ENCODE data around the gene XRN1.
"Not testable (repeated sequence)": the region's sequence is repeated elsewhere in the genome, so short reads cannot be mapped to it uniquely, and the experiment has no call there.

The XRN1 gene, protein sequence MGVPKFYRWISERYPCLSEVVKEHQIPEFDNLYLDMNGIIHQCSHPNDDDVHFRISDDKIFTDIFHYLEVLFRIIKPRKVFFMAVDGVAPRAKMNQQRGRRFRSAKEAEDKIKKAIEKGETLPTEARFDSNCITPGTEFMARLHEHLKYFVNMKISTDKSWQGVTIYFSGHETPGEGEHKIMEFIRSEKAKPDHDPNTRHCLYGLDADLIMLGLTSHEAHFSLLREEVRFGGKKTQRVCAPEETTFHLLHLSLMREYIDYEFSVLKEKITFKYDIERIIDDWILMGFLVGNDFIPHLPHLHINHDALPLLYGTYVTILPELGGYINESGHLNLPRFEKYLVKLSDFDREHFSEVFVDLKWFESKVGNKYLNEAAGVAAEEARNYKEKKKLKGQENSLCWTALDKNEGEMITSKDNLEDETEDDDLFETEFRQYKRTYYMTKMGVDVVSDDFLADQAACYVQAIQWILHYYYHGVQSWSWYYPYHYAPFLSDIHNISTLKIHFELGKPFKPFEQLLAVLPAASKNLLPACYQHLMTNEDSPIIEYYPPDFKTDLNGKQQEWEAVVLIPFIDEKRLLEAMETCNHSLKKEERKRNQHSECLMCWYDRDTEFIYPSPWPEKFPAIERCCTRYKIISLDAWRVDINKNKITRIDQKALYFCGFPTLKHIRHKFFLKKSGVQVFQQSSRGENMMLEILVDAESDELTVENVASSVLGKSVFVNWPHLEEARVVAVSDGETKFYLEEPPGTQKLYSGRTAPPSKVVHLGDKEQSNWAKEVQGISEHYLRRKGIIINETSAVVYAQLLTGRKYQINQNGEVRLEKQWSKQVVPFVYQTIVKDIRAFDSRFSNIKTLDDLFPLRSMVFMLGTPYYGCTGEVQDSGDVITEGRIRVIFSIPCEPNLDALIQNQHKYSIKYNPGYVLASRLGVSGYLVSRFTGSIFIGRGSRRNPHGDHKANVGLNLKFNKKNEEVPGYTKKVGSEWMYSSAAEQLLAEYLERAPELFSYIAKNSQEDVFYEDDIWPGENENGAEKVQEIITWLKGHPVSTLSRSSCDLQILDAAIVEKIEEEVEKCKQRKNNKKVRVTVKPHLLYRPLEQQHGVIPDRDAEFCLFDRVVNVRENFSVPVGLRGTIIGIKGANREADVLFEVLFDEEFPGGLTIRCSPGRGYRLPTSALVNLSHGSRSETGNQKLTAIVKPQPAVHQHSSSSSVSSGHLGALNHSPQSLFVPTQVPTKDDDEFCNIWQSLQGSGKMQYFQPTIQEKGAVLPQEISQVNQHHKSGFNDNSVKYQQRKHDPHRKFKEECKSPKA (N-terminal part only)

DNA sequence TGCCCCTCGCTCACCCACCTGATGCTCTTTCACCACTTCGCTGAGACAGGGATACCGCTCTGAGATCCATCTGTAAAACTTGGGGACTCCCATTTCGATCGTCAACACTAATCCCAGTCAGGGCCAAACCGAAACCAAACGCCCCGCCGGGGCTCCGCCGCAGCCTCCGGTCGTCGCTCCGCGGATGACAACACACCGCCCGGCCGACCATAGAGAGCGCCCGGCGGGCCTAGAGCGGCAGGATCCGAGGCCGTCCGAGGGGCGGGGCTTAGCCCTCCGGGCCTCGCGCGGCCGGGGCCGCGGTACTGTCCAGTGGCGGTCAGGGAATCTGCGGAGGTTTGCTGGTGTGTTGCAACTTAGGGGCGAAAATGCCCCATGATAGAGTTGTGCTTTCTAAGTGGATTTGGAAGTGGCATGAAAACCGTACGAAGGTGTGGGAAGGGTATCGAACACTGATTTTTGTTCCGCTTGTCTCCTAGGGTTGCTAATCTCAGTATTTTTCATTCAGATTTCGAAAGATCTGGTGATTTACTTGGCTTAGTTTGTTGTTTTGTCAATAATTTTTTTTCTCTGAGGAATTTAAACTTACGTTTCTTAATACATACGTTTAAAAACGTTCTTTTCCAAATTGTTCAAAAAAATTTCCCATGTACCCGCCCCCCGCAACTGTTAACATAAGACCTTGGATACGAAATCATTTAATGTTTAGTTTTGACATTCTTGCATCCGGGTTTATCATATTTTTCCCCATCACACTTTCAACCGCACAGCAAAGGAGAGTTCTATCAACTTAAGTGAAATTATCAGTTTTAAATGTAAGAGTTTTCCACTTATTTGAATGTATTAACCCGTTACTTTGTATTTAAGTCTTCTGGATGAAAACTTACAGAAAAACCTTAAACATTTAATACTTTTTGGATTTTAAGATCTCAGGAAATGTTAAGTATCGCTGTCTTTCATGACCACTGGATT is at the start of gene XRN1:
TSS of gene XRN1 (minus strand) at position 186 of the 972 bp plus-strand sequence. CDS start at position 93, 93 bp downstream.
- peak; percentile 69 for DNase-seq (ENCODE audit: low read depth)

DNA sequence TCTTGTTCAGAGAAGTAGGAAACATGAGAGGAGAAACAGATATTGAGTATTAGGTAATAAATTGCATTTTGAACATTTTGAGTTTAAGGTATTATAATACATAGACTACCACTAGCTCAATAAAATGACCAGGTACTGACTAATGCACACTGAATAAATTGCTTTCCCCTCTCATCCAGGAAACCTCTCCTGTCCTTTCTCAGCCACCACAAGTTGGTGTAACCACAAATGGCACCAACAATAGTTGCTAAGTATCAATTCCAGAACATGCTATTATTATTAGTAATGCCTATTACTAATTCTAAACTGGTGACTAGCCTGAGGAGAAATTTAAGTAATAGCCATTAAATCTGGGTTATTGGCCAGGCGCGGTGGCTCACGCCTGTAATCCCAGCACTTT is 47.3 kb upstream of the XRN1 start:
- no peak for DNase-seq (ENCODE audit: low read depth)

DNA sequence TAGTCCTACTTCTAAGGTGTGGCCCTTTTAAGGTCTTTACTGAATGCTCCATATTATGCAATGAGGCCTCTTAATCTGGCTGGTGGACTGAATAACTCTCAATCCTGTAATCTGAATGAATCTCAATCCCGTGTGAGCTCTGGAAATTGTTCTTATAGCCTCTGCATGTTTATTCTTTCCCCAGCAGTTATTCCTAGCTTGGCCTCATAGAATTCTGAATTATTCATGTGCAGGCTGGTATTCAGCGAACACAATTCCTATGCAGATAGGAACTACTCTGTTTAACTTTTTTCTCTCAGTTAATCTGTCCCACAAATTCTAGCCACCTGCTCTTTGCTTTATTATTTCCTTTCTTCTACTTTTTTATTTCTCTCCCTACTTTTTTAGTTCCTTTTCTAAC is 44.3 kb upstream of the XRN1 start:
- DNase-seq (ENCODE audit: low read depth): no peak

DNA sequence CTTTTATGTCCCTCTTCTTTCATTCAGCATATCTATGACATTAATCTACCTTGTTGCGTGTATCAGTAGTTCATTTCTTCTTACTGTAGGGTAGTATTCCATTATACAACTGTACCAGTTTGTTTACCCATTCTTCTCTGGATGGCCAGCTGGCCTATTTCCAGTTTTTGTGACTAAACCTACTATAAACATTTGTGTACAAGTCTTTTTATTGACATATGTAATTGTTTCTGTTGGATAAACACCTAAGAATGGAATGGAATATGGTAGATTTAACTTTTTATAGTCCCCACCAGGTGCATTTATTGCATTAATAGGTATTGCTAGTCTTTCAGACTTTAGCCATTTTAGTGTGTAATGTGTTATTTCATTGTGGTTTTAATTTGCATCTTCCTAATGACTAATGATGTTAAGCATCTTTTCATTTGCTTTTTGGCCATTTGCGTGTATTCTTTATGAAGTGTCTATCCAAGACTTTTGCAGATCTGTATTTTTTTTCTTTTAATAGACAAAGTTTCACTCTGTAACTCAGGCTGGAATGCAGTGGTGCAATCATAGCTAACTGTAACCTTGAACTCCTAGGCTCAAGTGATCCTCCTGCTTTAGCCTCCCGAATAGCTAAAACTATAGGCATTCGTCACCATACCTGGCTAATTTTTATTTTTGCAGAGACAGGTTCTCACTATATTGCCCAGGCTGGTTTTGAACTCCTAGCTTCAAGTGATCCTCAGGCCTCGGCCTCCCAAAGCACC is 41.9 kb upstream of the XRN1 start:
- DNase-seq (ENCODE audit: low read depth): no peak

DNA sequence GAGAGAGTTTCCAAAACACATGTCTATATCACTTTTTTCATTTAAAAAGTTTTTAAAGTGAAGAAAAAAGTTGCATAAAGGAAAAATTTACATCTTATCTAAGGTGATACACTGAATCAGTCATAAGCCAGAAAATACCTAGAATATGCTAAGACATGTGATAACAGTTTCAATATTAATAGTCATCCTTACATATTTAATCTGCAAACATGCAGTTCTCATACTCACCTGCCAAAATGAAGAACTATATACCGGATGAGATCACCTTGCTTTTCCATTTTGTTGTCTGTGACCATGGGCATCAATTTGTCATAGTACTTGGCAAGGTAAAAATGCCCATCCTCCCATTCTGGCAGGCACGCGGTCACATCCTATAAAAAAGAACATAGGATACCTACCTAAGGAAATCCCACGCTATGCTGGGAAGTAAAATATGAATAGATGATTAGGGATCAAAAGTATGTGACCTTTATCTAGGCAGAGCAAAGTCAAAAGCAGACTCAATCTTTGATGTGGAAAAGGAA is 37.1 kb upstream of the XRN1 start:
- no peak for DNase-seq (ENCODE audit: low read depth)

DNA sequence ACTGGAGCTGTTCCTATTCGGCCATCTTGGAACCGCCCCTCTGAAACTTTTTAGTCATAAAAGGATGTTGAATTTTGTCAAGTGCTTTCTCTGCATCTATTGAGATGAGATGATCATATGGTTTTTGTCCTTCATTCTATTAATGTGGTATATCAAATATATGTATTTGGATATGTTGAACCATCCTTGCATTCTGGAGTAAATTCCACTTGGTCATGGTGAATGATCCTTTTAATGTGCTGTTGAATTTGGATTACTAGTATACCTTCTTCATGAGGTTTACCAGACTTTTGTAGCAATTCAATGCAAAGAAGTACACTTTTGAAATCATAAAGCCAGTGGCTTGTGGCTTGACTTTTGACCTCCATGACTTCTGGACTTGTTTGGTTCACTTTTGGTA is 33.4 kb upstream of the XRN1 start:
- no peak for DNase-seq (ENCODE audit: low read depth)

DNA sequence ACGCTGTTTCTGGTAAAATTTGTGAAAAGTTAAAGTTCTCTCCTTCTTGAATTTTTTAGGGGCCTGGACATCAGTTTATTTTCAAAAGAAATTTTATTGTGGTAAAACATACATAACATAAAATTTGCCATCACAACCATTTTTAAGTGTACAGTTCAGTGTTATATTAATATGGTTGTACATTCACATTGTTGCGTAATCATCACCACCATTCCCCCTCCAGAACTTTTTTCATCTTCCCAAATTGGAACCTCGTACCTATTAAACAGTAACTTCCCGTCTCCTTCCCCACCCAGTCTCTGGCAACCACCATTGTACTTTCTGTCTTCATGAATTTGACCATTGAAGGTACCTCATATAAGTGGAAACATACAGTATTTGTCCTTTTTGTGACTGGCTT is 23.0 kb upstream of the XRN1 start:
- no peak for DNase-seq (ENCODE audit: low read depth)

DNA sequence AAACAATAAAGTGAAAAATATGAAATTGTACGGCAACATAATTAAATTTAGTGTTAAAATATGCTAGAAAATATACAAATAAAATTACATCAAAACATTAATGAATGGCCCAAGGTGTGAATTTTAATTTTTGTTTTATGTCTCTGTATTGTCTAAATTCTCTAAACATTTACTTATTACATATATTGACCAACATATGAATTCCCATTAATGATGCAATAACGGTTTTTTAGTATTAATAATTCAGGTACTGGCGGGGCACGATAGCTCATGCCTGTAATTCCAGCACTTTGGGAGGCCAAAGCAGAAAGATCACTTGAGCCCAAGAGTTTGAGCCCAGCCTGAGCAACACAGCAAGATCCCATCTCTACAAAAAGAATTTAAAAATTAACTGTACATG is 20.6 kb upstream of the XRN1 start:
- DNase-seq (ENCODE audit: low read depth): no peak

DNA sequence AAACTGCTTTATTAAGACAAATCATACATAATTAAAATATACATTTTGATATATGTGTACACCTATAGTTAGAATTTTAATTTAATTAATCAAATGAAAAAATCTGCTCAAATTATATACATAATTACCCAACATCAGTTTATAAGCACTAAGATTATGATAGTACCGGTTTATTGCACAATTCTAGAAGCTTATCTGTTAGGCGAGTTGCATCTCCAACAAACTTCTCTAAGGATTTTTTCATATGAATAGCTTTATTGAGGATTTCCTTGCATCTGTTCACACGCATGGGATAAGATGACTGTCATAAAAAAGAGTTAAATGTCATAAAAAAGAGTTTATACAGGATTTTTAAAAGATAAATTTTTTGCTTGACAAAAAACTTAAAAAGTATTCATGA is 19.9 kb upstream of the XRN1 start:
- no peak for DNase-seq (ENCODE audit: low read depth)

DNA sequence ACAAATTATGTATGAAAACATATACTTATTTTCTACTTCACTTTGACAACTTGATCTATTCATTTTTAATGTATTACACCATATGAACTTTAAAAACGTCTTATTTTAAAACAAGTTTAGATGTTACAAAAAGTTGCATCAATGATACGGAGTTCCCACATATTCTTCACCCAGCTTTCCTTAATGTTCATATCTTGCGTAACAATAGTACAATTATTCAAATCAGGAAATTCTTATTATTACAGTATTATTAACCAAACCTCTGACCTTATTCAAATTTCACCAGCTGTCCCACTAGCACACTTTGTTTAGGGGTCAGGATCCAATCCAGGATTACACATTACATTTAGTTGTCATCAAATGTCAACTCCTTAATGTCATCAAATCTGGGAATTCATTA is 12.9 kb upstream of the XRN1 start:
- no peak for DNase-seq (ENCODE audit: low read depth)

DNA sequence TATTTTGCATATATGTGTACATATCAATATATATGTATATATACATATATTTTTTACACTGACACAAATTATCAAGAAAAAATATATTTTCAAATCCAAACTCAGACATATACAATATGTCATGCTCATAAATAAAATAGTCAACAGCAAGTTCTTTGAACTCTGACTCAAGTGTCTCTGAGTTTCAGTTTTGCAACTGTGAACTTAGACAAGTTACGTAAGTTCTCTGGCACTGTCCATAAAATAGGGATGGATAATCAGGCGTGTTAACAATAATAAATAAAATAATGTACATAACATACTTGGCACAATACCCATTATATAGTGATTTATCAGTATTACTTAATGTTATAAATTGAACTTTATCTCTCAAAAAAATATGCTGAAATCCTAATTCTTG is 12.1 kb upstream of the XRN1 start:
- DNase-seq (ENCODE audit: low read depth): no peak

DNA sequence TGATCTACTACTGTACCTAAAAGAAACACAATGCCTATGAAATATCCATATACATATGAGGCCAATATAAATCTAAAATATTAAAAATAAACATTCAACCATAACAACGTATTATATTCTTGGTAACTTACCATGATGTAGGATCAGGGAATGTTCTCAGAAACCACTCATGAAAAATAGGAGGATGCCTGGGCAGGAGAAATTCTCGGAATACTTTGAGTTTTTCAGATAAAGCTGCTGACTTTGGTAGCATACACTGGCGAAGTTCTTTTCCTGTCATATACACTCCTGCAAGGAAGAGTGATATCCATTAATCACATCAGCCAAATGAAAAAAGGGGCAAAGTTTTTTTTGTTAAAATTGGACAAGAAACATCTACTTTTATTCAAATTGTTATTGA is 11.3 kb upstream of the XRN1 start:
- no peak for DNase-seq (ENCODE audit: low read depth)

DNA sequence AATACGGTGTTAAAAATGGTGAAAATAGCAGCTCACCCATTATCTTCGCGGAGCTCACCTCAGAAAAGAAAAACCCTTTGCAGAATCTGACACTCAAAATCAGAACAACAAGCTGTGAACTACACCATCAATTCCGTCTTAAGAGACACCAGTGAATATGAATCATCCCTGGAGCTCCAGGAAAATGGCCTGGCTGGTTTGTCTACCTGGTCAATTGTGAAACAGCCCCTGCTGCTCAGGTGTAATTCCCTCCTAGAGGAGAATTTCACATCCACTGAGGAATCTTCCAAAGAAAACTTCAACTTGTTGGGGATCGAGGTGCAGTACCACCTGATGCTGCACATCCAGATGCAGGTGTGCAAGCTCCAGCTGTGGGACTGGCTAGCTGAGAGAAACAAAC is 3.0 kb upstream of the XRN1 start:
- DNase-seq (ENCODE audit: low read depth): no peak

DNA sequence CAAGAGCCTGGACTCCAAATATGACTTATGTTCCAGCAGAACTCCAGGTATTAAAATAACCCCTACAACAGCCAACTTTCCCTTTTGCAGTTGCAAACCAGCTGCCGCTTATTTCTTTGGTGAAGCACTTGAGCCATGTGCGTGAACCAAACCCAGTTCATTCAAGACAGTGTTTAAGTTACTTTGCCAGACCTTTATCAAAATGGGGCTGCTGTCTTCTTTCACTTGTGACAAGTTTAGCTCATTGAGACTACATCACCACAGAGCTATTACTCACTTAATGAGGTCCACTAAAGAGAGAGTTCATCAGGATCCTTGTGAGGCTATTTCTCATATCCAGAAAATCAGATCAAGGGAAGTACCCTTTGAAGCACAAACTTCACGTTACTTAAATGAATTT is 2.4 kb upstream of the XRN1 start:
- DNase-seq (ENCODE audit: low read depth): no peak

DNA sequence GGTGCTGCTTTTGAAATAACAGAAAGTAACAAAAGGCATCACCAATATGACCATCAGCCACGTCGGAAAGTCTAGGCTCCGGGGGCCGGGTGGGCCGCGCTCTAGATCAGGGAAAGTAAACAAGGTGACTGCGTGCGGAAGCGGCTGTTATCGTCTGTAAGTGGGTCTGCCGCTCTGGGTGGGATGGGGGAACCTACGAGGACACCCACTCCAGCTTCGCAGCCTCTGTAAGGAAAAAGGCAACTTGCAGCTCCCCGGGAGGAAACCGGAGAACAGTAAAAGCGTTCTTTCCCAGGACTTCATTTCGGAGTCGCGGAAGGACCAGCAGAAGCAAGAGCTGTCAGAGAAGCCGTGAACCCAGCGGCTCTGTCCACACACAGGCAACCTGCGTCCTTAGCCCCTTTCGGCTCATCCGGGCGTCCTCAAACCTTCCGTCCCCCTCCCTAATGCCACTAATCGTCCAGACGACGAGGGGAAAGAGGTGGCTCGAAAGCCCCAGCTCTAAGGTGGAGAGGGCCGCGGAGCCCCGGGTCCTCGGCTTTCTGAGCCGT is 461 bp downstream of the XRN1 start:
- DNase-seq (ENCODE audit: low read depth): peak; percentile 12

DNA sequence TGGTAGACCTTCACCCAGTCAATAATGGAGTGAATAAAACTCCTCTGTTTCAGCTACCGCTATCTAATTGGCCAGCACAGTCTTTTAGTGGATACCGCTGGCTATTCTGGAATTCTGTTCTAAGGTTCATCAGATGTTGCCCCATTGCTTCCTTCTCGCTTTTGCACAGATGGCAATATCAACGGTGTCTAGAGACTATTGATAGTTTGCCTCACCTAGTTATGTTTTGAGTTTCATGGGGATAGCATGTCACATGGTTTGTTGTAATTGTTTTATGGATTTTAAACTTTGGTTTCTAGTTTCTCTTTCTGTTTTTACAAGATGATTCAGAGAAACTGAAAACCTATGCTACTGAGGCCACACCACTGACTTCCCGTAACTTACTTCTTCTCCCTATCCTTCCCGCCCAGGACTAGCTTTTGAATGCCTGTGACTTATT is 2.0 kb downstream of the XRN1 start:
- no peak for DNase-seq (ENCODE audit: low read depth)

DNA sequence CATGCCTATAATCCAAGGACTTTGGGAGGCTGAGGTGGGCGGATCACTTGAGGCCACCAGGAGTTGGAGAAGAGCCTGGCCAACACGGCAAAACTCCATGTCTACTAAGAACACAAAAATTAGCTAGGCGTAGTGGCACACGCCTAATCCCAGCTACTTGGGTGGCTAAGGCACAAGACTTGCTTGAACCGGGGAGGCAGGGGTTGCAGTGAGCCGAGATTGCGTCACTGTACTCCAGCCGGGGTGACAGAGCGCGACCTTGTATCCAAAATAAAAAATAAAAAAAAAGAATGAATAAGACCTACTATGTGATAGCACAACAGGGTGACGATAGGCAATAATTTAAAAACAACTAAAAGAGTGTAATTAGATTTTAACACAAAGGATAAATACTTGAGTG is 3.5 kb downstream of the XRN1 start:
- no peak for DNase-seq (ENCODE audit: low read depth)

DNA sequence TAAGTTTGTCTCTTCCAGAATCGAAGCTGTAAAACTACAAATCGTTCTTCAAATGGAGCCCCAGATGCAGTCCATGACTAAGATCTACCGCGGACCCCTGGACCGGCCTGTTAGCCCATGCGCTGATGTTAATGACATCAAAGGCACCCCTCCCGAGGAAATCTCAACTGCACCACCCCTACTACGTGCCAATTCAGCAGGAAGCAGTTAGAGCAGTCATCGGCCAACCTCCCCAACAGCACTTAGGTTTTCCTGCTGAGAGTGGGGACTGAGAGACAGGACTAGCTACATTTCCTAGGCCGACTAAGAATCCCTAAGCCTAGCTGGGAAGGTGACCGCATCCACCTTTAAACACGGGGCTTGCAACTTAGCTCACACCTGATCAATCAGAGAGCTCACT is 4.8 kb downstream of the XRN1 start:
- not testable (repeated sequence) for DNase-seq (ENCODE audit: low read depth)

DNA sequence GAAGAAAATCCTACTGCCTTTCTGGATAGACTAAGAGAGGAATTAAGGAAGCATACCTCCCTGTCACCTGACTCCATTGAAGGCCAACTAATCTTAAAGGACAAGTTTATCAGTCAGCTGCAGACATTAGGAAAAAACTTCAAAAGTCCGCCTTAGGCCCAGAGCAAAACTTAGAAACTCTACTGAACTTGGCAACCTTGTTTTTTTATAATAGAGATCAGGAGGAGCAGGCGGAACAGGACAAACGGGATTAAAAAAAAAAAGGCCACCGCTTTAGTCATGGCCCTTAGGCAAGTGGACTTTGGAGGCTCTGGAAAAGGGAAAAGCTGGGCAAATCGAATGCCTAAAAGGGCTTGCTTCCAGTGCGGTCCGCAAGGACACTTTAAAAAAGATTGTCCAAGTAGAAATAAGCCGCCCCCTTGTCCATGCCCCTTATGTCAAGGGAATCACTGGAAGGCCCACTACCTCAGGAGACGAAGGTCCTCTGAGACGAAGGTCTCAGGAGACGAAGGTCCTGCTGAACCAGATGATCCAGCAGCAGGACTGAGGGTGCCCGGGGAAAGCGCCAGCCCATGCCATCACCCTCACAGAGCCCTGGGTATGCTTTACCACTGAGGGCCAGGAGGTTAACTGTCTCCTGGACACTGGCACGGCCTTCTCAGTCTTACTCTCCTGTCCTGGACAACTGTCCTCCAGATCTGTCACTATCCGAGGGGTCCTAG is 8.2 kb downstream of the XRN1 start:
- not testable (repeated sequence) for DNase-seq (ENCODE audit: low read depth)

Measured in CMK (cell line).